Measurements from ENCODE around the gene SFT2D1.
"Not testable (repeated sequence)": the region's sequence is repeated elsewhere in the genome, so short reads cannot be mapped to it uniquely, and the experiment has no call there.

Gene SFT2D1

DNA sequence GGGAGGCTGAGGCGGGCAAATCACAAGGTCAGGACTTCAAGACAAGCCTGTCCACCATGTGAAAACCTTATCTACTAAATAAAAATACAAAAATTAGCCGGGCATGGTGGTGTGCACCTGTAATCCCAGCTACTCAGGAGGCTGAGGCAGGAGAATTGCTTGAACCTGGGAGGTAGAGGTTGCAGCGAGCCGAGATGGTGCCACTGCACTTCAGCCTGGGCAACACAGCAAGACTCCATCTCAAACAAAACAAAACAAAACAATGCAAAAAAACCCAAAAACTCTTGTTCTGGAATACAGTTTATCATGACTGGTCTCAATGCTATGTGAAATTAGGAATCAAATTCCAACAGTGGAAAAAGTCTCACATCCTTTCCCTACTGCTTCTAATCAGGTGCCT, 20.1 kb upstream of the SFT2D1 start:
- not testable (repeated sequence) for DNase-seq

- DNase-seq: no peak
Measured at GRCh38 chr6:166361077-166361429, 18.7 kb upstream of the SFT2D1 start.

DNA sequence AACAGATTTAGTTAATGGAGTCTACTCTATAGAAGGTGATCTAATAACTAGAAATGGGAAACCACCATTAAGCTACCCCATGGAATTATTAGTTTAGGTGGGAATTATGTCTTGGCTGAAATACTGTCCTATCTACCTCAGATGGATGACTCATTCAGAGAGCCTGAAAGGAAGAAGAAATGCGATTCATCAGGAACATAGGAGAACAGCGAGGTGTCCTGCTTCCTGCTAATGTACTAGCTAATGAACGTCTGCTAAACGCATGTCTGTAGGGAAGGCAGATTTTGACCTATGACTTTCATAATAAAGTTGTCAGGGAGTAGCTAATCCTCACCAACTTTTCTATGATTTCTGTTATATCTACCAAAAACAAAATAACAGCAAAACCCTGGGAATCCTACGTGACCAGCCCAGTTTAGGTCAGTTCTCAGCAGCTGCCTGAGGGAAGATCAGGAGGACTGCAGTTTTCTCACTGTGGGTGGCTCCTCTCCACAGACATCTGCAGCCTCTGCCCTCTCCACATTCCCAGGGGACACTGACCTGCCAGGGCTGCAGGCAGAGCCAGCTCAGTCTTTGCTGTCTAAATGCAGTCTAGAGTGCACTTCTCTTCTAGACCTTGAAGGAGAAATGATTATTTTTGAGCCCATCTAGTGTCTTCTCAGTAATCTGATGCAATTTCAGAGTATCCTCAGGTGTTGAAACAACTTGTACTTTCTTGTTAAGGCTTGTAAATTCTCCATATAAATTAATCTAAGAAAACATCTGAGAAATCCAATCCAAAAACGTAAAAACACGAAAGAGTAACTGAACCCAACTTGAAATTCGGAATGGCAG, 18.1 kb upstream of the SFT2D1 start:
- DNase-seq: no peak

DNA sequence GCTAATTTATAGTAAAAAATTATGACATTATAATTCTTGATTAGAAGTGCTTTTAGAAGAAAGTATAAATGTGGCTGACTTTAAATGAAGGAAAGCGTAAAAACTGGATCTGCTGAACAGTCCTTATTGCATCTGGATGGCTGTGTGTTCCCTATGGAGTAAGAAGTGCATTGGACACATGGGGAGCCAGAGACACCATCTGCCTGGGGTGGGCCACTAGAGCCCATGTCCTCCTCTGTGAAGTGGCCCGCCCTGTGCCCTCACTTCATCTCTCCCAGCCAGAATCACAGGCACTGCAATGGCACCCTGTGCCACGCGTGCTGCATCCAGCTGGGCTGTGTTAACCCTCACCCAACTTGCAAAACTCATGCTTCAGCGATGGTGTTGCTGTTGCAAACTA, 13.2 kb upstream of the SFT2D1 start:
- DNase-seq: peak; percentile 13 to 57

DNA sequence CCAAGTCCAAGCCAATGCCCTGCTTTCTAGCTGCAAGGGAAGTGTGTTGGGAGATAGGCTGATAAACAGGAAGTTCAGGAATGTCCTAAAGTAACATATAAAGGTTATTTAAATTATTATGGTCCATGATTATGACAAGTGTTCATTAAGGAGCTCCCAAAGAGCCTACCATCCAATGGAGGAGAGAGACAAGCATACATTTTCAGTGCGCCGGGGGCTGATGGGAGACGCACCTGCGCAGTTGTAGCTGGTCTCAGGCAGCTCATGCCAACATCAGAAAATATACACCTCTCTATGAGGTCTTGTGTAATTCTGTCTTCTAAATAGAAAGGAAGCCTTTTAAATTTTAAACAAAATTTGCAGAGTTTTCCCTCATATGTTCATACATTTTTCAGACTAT, 12.6 kb upstream of the SFT2D1 start:
- DNase-seq: no peak

DNA sequence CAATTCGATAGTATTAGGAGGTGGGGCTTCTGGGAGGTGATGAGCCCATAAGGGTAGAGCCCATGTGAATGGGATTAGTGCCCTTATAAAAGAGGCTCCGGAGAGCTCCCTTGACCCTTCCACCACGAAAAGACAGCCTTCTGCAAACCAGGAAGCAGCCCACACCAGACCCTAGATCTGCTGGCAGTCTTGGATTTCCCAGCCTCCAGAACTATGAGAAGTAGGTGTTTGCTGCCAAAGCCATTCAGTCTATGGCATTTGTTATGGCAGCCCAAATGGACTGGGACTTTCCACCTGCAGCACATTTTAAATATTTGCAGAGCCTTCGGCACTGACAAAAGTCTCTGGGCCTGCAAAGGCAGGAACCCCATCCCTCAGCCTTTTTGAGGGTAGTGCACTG, 11.8 kb upstream of the SFT2D1 start:
- DNase-seq: no peak

GRCh38 chr6:166353507-166353906, 11.2 kb upstream of the SFT2D1 start:
- DNase-seq: no peak

DNA sequence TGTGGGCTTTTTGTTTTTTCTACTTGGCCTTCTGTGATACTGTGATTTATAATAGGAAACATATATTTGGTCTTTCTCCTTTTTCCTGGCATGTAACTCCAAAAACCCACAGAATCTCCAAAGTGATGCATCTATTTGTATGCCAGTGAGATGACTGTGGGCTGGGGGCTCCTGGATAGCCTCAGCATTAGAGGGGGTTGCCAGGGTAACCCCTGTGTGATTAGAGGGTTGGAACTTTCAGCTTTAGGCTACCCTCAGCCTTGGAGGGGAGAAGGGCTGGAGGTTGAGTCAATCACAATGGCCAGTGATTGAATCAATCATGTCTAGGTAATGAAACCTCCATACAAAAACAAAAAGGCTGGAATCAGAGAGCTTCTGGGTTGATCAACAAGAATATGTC, 10.6 kb upstream of the SFT2D1 start:
- no peak for DNase-seq

GRCh38 chr6:166351715-166352285, 9.5 kb upstream of the SFT2D1 start:
- no peak for DNase-seq

DNA sequence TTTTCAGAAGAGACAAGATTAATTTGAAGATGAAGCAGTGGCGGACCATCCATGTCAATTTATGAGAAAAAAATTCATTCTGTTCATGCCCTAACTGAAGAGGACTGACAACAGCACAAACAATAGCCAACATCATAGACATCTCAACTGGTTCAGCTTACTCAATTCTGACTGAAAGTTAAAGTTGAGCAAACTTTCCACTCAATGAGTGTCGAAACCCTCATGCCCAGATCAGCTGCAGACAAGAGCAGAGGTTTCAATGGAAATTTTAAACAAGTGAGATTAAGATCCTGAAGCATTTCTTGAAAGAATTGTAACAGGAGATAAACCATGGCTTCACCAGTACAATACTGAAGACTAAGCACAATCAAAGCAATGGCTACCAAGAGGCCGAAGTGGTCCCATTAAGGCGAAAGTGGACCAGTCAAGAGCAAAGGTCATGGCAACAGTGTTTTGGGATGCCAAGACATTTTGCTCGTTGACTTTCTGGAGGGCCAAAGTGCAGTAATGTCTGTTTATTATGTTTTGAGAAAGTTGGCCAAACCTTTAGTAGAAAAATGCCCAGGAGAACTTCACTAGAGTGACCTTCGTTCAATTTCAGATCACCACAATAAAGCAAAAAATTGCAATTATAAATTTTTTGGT, 6.1 kb upstream of the SFT2D1 start:
- no peak for DNase-seq

DNA sequence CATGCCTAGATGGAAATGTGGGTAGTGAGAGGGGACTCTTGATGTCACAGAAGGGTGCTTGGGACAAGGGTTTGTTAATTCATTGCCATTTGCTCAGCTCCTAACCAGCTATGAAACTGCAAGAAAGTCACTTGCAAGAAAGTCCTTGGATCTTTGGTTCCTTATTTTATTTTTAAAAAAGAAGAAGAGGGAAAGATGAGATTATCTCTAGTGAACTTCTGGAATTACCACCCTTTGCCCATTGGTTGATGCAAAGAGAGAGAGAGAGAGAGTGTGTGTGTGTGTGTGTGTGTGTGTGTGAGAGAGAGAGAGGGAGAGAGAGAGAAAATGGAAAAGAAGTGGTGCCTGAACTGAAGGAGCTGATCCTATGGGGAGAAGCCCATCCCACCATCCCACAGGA, 4.6 kb upstream of the SFT2D1 start:
- DNase-seq: no peak

GRCh38 chr6:166346449-166346848, 4.1 kb upstream of the SFT2D1 start:
- DNase-seq: no peak

DNA sequence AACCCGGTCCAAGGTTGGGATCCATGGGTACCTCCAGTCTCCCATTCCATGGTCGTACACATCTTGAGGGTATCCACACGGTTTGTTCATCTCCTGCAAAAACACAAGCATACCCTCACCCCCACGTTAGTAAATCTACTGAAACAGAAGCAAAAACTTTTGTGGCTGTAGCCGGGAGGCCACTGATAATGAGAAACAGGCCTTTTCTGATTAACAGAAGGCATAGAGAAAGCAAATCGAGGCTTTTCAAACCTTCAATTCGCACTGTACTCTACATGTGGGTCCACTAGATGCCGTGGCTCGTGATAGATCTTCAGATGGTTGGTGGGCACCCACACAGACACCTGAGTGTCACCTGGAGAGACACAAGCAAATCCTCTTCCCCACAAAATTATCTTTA, 3.3 kb upstream of the SFT2D1 start:
- not testable (repeated sequence) for DNase-seq

GRCh38 chr6:166344921-166345320, 2.6 kb upstream of the SFT2D1 start:
- peak; percentile 36 to 79 for DNase-seq

DNA sequence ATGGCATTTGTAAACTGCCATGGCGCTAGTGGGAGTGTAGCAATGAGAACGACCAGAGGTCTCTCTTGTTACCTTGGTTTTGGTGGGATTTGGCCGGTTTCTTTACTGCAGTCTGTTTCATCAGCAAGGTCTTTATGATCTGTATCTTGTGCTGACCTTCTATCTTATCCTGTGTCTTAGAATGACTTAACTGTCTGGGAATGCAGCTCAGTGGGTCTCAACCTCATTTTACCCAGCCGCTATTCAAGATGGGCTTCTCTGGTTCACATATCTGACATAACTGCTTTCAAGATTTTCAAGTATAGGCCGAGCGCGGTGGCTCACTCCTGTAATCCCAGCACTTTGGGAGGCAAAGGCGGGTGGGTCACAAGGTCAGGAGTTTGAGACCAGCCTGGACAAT, 1.9 kb upstream of the SFT2D1 start:
- DNase-seq: no peak

DNA sequence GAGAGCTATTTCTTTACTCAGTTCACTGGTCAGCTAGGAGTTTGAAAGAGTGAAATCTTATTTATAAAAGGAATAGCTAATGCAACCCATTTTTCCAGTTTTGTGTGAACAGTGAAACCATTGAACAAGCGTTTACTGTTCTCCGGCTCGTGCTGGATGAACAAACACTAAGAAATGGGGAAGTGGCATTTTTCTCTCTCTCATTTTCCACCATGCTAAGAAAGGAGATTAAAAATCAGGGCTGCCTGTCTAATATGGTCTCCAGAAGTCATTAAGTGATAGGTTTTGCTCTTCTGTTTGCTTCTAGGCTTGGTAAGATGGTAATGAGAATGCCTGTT, 774 bp upstream of the SFT2D1 start:
- no peak for DNase-seq

DNA sequence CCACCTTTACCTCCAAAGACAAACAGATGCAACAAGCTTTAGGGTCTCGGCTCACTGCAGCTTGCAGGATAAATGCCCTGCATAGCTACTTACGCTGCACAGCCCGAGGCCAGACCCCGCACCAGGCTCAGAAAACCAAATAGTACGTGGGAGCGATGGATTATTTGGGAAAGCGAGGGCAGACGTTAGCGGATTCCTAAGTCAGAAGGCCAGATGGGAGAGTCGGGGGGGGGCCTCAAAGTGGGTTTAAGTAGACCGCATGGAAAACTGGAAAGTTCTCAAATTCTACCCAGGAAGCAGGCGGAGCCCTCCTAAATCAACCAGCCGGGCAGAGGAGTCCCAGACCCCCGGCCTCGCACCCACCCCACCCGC, 382 bp downstream of the SFT2D1 start:
- peak; percentile 5 to 42 for DNase-seq

DNA sequence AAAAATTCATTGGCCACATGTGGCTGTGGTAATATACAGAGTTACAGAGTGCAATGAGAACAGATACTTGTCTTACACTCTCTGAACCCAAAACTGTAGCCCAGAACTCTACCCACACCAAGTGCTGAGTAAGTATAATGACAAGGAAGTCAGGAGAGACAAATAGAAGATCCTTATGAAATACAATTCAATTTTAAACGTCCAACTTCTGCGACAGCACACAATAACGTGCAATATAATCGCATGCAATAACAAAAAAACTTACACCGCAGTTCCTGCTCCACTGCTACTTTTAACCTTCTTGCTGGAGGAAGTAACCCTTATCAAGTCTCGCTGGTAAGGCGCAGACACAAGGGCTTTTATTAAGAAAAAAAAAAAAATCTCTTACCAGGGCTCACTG, 881 bp downstream of the SFT2D1 start:
- DNase-seq: no peak

- DNase-seq: no peak
Measured at GRCh38 chr6:166338854-166339253, 3.5 kb downstream of the SFT2D1 start.

DNA sequence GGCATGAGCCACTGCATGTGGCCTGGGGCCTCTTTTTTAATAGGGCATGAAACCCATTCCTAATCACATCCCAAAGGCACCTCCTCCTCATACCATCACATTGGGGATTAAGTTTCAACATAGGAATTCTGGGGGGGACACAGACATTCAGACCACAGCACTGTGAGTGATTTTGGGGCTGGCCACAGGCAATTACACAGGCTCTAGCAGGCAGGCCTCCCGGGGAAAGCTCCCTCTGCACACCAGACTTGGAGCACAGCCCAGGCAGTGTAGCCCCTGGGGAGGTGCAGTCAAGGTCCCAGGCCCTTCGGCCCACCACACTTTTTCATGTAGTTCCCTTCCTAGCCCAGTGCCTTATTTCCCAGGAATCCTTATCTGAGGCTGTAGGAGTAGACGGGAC, 5.5 kb downstream of the SFT2D1 start:
- no peak for DNase-seq

DNA sequence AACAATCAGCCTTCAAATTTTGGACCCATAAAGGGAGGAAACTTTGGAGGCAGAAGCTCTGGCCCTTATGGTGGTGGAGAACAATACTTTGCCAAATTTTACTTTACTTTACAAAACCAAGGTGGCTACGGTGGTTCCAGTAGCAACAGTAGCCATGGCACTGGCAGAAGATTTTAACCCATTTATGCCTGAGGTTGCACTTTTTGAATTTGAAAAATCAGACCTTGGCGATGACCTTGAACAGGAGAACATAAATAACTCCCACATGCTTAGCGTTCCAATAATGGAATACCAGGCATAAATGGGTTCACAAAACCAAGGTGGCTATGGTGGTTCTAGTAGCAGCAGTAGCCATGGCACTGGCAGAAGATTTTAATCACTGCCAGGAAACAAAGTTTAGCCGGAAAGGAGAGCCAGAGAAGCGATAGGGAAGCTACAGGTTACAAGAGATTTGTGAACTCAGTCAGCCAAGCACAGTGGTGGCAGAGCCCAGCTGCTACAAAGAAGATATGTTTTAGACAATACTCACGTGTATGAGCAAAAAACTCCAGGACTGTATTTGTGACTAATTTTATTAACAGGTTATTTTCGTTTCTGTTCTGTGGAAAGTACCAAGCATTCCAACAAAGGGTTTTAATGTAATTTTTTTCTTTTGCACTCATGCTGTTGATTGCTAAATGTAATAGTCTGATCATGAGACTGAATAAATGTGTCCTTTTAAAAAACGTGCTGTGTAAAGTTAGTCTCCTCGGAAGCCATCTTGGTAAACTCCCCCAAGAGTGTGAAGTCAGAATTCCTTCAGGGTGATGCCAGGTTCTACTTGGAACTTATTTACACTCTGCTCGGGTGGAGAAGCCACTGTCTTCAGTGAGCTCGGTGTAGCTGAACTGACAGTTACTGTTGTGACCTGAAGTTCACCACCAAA, 6.7 kb downstream of the SFT2D1 start:
- no peak for DNase-seq

DNA sequence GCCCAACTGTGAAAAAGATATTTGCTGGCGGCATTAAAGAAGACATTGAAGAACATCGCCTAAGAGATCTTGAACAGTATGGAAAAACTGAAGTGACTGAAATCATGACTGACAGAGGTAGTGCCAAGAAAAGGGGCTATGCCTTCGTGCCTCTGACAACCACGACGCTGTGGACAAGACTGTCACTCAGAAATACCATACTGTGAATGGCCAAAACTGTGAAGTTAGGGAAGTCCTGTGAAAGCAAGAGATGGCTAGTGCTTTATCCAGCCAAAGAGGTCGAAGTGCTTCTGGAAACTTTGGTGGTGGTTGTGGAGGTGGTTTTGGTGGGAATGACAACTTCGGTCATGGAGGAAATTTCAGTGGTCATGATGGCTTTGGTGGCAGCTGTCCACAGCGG, 7.5 kb downstream of the SFT2D1 start:
- no peak for DNase-seq

GRCh38 chr6:166333172-166333995, 9.0 kb downstream of the SFT2D1 start:
- no peak for DNase-seq

Measured in NCI-H524 (cell line).